ENCODE measurements around the gene TIAM2.
"Not testable (repeated sequence)": the region's sequence is repeated elsewhere in the genome, so short reads cannot be mapped to it uniquely, and the experiment has no call there.

Gene TIAM2

DNA sequence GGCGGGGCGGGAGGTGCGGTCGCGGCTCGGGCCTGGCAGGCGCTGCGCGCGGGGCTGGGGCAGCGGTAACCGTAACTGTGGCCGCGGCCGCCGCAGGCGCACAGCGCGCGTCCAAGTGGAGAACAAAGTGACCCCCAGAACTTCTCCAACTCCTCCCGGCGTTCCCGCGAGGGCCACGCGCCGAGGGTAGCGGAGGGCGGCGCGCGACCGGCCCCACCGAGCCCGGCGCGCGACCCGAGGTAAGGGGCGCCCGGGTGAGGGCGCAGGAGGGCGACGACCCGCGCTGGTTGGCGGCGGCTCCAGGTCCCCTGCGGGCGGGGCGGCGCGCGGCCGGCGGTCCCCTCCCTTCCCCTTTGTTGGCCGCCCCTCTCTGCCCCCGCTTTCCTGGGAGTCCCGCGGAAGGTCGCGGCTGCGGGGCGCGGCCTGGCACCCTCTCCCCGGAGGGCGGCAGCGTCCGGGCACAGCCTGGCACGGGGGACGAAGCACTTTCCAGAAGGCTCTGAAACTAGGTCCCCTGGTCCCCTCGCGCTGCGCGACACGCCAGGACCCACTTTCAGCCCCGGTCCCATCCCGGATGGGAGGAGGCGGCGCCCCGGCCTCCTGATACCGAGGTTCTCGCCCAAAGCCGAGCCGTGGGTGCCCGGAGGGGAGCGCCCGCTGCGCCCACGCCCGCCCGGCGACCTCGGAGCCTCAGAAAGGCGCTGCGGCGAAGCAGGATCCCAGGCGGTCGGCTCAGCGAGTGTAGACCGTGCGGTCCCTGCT lies at the start of gene TIAM2:
Gene TIAM2, plus strand, starts transcription at position 62 of the 762 bp plus-strand sequence. CDS start 133,909 bp downstream, outside the sequence.
- DNase-seq, result peak; percentile 17 to 27

DNA sequence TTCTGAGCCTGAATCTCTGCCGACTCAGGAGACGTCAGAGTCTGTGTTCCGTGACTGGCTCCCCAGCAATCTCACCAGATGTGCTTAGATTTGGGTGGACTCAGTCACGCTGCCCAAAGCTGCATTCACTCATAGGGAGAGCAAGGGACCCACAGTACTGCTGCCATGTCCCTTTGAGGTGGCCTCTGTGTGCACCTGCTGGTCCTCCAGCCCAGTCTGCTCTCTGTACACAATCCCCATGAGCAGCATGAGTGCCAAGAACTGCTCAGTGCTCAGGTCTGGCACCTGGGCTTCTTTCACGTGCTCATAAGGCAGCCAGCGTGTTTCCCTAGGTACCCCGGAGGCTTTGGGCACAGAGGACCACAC lies 44.2 kb upstream of the TIAM2 start:
- DNase-seq, result no peak

DNA sequence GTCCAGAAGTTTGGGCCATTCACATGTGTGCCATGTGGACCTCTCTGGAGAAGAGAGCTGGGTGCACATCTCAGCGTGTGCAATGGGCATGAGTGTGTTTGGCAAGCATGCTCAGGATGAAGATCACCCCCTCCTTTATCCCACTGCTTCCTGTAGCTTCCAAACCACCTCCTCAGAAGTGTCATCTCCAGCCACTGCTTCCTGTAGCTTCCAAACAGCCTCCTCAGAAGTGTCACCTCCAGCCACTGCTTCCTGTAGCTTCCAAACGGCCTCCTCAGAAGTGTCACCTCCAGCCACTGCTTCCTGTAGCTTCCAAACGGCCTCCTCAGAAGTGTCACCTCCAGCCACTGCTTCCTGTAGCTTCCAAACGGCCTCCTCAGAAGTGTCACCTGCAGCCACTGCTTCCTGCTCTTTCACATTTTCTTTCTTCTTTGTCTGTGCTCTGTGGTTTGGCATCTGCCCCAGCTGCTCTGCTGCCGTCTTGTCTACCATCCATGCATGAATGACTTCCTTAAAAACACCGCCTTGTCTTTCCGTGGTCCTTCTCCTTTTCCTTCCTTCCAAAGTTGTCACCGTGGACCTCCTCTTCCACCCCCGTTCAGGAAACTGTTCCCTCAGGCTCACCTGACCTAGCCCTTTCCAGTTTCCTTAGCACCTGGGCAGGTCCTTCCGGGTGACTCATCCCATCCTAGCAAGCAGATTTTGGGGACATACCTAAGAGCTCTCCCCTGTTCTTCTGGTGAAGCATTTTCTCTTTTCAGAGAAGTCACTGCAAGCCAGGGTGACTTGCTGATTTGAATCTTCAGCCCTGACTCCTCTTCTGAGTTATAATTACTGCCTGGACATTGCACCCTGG lies 43.5 kb upstream of the TIAM2 start:
- DNase-seq, result no peak

DNA sequence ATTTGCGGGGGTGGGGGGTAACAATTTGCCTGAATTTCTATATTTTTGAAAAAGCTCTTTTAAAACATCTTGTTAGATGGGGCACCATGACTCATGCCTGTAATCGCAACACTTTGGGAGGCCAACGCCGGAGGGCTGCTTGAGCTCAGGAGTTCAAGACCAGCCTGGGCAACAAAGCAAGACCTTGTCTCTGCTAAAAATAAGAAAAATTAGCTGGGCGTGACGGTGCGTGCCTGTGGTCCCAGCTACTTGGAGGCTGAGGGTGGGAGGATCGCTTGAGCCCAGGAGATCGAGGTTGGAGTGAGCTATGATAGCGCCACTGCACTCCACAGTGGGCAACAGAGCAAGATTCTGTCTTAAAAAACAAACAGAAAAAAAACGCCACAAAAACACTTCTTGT lies 41.5 kb upstream of the TIAM2 start:
- no peak for DNase-seq

DNA sequence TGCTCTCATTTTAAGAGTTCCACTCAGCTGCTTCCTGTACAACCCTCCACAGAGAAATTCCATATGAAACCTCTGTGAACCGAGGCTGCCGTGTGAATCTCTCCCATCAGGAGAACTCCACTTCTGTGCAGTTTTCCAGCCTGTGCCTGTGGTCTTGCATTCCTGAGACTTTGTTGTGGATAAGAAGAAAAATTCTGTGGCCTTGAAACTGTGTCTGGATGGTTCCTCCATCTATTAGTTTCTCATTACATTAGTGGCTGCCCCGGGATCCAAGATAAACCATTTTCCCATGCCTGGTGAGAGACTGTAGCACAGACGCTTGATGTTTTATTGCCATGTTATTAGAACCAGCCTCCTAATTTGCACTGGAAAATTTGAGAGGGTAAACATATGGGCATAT lies 40.8 kb upstream of the TIAM2 start:
- DNase-seq, result no peak

DNA sequence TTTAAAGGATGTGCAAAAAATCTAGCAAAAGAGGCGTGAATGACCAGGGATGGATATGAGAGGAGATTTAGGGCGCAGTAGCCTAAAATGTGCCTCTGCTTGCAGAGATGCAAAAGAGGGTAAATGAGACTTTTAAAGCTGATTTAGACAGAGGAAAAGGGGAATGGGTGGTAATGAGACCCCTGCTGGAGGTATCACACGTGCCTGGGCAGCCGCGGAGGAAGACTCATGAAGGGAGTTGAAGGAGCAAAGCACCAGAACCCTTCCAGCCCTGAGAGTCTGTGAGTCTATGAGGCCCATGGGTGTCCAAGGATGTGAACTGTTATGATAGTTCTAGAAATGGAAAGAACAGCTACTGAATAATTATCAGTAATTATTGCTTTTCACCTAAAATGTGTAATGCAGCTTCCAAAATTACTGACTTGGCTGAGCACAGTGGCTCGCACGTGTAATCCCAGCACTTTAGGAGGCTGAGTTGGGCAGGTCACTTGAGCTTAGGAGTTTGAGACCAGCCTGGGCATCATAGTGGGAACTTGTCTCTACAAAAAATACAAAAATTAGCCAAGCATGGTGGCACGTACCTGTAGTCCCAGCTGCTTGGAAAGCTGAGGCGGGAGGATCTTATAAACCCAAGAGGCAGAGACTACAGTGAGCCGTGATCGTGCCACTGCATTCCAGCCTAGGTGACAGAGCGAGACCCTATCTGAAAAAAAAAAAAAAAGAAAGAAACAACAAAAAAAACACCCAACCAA lies 38.2 kb upstream of the TIAM2 start:
- DNase-seq, result no peak

DNA sequence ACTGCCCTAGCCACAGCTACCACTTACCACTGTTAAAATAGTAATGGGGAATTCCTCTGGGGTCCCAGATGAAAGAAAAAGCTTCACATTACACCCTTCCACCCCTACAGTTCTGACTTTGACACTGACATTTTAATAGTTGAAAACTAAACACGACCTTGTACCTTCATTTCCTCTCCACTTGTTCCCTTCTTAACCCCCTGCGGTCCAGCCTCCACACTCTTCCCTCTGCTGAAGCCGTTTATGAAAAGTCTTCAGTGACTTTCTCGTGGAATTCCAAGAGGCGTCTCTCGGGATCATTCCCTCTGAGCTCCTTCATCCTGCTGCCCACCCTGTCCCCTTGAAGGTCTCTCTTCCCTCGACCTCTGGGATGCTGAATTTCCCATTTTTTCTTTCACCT lies 36.6 kb upstream of the TIAM2 start:
- DNase-seq, result no peak

DNA sequence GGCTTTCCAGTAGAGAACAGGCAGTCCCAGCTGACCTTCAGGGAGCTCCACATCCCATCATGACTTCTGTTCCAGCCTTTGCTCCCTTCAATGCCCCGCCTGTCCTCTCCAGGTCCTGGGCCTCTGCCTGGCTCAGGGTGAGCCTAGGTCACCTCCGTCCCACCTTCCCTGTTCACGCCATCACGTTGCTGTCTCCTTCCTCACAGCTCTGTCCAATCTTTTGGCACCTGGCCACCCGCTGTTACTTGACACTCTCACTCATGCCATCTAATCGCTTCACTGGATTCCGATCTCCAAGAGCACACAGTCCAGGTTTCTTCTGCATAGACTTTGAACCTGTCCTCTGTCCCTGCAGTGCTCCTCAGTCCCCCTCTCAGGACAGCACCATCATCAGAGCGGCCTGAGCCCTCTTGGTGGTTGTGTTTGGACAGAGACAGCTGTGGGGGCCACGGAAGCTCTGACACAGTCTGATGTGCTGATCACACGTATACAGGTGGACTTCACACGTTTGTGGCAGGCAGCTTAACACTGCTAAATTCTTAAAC lies 34.7 kb upstream of the TIAM2 start:
- DNase-seq, result no peak

DNA sequence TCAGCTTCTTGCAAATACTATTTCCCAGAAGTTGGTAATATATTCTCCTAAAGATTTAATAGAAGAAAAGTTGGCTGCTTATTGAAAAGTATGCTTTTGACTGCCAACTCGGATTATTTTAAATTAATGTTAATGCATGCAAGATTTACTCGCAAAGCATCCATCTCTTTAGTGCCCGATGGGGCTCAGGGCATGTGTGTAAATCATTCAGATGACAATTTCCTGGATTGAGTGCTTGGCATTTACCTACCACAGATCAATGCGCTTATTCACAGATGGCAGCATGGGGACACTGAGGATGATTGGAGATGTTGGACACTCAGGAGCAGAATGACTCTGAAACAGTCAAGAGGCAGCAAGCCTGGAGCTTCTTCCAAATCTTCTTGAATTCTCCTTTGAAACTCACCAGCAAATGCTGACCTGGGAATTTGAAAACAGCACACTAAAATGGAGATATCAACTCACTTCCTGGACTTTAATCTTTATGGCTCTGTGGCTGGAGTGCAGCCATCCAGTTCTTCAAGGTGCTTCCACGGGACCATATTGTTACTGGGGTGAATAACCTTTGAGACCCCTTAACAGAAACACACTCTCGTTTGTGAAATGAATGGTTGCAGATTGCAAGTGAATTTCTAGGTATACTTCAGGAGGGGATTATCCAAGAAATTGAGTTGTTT lies 34.1 kb upstream of the TIAM2 start:
- no peak for DNase-seq

DNA sequence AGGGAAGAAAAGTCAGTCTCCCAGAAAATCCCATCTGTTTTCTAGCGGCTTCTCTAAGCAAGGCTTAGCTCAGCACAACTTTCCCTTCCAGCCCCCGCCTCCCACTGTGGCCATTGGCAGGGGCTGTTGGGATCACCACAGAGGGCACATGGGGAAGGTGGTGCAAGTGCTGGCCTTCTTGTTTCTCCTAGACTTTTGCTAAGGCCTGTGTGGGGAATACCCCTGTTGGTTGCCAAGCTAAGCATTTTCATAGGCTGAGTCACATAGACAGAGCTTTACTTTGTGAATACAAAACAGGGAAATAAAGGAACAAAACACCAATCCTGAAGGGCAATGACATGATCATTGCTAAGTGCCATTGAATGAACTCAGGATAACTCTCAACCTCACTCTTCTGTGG lies 32.4 kb upstream of the TIAM2 start:
- DNase-seq, result no peak

DNA sequence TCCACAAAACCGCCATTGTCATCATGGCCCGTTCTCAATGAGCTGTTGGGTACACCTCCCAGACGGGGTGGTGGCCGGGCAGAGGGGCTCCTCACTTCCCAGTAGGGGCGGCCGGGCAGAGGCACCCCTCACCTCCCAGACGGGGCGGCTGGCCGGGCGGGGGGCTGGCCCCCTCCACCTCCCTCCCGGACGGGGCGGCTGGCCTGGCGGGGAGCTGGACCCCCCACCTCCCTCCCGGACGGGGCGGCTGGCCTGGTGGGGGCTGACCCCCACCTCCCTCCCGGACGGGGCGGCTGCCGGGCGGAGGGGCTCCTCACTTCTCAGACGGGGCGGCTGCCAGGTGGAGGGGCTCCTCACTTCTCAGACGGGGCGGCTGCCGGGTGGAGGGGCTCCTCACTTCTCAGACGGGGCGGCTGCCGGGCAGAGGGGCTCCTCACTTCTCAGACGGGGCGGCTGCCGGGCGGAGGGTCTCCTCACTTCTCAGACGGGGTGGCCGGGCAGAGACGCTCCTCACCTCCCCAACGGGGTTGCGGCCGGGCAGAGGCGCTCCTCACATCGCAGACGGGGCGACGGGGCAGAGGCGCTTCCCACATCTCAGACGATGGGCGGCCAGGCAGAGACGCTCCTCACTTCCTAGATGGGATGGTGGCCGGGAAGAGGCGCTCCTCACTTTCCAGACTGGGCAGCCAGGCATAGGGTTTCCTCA lies 28.9 kb upstream of the TIAM2 start:
- DNase-seq, result not testable (repeated sequence)

DNA sequence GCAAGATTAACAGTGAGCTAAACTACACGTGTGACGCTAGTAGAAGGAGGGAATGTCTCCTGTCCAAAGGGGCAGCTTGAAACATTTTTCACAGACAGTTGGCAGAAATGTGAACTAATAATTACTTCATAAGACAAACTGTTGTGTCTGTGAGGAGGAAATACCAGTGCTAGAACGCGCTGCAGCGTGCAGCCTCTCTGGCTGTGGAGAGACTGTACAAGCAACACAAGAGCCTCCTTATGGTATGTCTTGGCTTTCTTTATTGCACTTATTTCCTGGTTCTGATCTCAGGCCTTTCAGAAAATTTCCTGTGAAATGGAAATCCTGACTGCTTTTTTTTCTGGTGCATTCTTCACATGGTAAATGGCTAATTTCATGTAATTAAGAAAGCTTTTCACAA lies 25.3 kb upstream of the TIAM2 start:
- no peak for DNase-seq

DNA sequence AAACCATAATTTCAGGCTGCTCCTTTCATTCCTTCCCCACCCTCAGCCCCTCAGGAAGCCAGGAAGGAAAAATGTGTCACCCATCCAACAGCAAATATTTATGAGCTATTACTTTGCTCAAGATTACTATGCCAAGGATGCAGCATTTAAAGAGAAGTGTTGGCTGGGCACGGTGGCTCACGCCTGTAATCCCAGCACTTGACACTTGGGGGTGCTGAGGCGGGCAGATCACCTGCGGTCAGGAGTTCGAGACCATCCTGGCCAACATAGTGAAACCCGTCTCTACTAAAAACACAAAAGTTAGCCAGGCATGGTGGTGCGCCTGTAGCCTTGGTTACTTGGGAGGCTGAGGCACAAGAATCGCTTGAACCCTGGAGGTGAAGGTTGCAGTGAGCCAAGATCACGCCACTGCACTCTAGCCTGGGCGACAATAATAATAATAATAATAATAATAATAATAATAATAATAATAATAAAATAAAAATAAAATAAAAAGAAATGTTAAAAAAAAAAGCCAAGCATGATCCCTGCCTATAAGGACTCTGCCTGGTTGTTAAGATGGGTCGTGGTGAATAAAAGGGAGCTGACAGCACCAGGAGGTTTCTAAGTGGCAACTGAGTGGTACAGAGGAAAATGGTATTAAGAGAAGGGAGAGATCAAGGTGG lies 20.5 kb upstream of the TIAM2 start:
- DNase-seq, result peak in 1 of 2 donors; percentile 9

DNA sequence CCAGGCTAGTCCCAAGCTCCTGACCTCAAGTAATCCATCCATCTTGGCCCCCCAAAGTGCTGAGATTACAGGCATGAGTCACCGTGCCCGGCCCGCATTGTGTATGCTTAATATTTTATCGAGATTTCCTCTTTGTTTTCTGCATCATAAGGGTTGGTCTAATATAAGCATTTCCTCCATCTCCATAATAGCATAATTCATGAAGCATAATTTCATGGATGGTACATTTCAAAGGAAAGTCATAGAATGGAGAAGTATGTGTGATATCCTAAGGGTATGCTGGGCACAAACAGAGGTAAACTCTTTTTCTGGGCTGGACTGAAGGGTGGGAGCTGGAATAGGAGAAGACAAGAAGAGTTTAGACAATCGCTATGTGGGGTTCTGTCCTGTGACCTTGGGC lies 17.5 kb upstream of the TIAM2 start:
- DNase-seq, result no peak

DNA sequence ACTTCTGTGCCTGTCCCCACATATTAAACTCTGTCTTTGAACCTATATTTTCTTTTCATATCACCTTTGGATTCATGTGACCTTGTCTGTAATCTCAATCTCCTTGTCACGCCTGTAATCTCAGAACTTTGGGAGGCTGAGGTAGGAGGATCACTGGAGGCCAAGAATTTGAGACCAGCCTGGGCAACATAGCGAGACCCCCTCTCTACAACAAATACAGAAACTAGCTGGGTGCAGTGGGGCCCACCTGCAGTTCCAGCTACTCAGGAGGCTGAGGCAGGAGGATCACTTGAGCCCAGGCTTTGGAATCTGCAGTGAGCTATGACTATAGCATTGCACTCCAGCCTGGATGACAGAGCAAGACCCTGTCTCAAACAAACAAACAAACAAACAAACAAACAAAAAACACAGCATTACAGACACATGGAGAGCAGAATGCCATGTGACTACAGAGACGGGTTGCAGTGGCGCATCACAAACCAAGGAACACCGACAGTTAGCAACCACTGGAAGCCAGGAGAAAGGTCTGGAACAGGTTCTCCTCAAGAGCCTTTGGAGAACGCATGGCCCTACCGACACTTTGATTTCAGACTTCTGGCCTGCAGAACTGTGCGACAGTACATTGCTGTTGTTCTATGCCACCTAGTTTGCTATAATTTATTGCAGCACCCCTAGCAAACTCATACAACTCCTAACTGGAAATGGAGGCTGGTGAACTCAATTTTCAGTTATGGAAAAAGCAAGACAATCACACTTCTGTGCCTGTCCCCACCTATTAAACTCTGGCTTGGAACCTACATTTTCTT lies 14.6 kb upstream of the TIAM2 start:
- no peak for DNase-seq

DNA sequence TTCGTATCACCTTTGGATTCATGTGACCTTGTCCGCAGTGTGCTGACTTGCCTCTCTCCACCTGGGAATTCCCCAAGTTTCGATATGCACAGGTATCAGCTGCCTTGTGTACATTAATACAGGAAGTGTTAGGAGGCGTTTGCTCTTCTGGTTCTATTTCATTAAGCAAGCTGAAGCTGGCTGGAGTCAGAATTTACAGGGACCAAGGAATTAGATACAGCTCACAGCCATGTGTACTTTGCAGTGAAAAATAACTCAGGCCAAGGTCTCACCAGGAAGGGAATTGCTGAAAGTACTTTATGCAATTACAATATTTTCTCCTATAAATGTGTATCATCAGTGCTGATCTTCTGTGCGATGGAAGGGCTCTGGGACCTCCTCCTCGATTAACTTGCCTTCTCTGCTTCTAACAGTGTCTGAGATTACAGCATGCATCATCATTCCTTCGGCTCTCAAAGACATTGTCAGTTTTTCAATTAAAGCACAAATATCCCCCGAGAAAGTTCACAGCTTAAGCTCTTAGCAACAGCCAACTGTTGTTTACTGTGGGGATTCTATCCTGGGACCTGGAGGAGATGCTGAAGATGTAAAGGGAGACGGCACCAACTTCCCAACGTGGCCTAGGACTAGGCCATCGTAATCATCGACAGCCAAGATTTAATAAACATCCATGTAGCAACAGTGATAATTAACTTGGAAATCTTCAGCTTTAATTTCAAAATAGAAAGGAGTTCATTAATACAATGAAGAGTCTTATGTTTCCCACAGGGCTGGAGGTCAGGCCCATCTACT lies 13.8 kb upstream of the TIAM2 start:
- DNase-seq, result no peak

DNA sequence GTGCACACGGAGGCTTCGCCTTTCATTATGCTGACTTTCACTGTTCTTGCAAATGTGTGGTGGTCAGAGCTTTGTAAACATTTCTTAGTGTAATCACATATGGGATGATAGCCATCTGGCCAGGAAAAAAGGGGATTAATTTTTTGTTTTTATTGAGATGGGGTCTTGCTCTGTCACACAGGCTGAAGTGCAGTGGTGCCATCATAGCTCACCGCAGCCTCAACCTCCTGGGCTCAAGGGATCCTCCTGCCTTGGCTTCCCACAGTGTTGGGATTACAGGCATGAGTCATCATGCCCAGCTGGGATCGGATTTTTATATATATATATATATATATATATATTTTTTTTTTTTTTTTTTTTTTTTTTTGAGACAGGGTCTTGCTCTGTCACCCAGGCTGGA lies 11.0 kb upstream of the TIAM2 start:
- no peak for DNase-seq

DNA sequence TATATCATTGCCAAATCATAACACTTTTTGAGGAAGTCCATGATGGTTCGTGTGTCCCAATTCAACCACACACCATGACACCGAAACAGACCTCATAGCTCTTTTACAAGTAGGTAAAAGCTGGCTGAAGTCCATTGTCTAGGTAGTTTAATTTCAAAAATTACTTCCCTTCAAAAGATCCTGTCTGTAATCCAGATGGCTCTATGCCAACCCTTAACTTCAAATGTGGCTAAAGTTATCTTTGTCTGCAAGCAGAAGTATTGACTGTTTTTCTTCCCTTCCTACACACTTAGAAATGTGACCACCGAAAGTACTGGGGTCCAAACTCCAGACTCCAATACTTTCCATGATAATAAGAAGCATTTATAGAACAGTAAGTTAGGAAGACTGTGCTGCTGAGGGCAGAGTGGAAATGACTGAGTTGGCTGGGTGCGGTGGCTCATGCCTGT lies 8.3 kb upstream of the TIAM2 start:
- no peak for DNase-seq

DNA sequence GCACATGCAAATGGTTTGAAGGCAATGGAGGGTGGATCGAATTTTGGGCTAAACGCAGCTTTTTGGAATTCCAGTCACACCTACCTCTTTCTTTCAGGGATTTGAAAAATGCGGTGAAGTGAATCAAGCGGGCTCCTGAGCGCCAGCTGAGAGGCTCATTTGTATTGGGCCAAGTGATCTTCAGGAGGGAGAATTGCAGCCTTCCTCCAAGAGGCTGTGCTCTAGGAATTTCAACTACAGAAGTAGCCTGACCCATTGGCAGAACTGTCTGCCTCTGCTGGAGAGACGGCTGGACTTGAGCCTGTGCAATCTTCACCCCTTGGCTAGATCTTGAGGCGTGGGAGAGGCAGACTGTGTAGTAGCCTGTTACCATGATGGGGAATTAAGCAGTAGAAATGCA lies 5.7 kb upstream of the TIAM2 start:
- DNase-seq, result no peak

DNA sequence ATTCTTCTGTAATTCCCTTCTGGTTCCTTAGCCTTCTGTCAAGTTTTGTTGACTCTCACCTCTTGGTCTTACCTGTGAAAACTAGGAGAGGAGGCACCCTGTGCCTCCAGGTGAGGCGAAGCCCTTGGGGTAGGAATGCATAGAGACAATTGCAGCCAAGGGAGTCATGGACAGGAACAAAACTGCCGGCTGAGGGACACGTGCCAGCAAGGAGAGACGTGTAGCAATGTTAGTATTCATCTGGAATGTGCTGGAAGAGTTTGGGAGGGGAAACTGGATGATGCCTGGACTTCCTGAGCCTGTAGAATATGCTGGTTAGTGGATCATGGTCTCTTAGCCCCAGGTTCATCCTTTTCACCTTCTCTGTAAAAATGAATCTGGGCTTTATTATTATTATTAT lies 3.9 kb upstream of the TIAM2 start:
- no peak for DNase-seq

All from stimulated activated CD4-positive, alpha-beta T cell treated with anti-CD3 and anti-CD28 coated beads, Interleukin-2, amount 100 ng/mL, for 48 hours (primary cell).